Mucosa of descending colon (tissue), 3 donors: ENCODE measurements around the gene GNAT3. TPM values are rescaled to one million over a fixed set of nuclear protein-coding genes. Genes with fewer than 3 reads are reported as not detected.

Experiments
- ATAC-seq: fragments of 200-7000 bp; cut with Tn5 transposase; one replicate; pipeline ENCODE4 v1.9.1; 2020; ENCODE audit warnings: mild to moderate bottlenecking, moderate library complexity
- DNase-seq, 3 donors: peaks; one replicate each; pipeline ENCODE4 v3.0.0-alpha.2; 2020
- H3K36me3 ChIP-seq: fragments of 200-600 bp; one replicate; pipeline ENCODE4 v1.8.0; 2021; ENCODE audit warnings: low read depth, mild to moderate bottlenecking
- H3K4me1 ChIP-seq: fragments of 200-600 bp; one replicate; pipeline ENCODE4 v1.8.0; 2021; ENCODE audit warnings: low read depth, mild to moderate bottlenecking
- H3K4me3 ChIP-seq: fragments of 200-600 bp; one replicate; pipeline ENCODE4 v1.8.0; 2021; ENCODE audit warnings: mild to moderate bottlenecking
- H3K9me3 ChIP-seq: fragments of 200-600 bp; one replicate; pipeline ENCODE4 v1.8.0; 2021; ENCODE audit warnings: mild to moderate bottlenecking
- intact Hi-C, 2 donors: fragments of 100-400 bp; cut with DNase I in 1 of 2; cut with micrococcal nuclease in 1 of 2; formaldehyde crosslinking; loops; one replicate each; pipeline versions ENCODE4 v1.11.0 to v1.11.1; 2022; cut with DNase I, micrococcal nuclease
- total RNA-seq, 3 donors: library from RNA; stranded (reverse); fragmentation: NEBNext Ultra II Directional in 2 of 3; extraction: Animal tissue kit (Norgen Biotek cat#: 25700) in 2 of 3; gene quantifications; one replicate each; pipeline versions ENCODE4 v1.2.1 to v1.2.4, GENCODE V29; 2021 to 2023
- TF ChIP-seq, protein P1 (sequence below): fragments of 200-600 bp; IDR thresholded peaks from one replicate; pipeline ENCODE4 v1.8.0; 2022; ENCODE audit warnings: antibody characterized with exemption, mild to moderate bottlenecking
- donor health status: DM: no; HTN: no; CAD: no; lungs with moderate emphysema.
- donor health status: DM: no; HTN: no; CAD: no.
- donor health status: DM: no; HTN: yes; CAD: no.

GNAT3 gene
- total RNA-seq, 3 donors from 2014 or later: not detected

DNA sequence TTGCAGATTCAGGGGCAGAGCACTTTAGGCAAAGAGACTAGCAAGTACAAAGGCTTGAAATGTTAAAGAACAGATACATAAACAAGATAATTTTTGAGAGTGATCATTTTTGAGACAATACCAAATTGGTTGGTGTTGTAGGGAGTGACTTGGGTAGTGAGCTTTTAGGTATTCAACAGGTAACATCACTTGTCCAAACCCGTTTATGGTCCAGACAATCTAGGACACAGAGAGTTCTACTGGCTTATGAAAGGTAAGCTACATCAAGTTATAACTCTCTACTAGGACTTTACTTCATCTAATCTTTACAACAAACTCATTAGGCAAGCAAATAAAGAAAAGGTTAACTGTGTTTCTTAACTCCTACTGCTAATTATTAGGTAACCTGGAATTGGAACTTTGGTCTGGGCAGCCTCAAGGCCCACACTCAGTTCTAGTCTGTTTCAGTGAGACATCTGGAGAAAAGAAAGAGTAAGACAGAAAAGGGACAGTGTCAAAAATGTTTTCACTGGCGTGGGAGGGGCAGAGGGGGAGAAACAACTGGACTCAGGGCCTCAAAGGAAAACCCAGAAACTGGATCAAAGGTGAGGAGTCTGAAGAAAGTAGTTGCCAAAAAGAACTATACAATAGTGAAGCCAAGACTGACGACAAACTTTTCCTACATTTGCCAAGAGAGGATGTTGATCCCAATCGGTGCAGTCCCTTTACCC, 39.2 kb downstream of the GNAT3 start:
- Histone ChIP-seq H3K4me1 (no peaks in the 10 kb centered on the region), H3K36me3 (no peaks in the 10 kb centered on the region), H3K9me3 (no peaks in the 10 kb centered on the region), H3K4me3 (no peak overlapping the region)
- ATAC-seq: no peak
- intact Hi-C loops: no loop called here
- TF ChIP-seq, protein P1, sequence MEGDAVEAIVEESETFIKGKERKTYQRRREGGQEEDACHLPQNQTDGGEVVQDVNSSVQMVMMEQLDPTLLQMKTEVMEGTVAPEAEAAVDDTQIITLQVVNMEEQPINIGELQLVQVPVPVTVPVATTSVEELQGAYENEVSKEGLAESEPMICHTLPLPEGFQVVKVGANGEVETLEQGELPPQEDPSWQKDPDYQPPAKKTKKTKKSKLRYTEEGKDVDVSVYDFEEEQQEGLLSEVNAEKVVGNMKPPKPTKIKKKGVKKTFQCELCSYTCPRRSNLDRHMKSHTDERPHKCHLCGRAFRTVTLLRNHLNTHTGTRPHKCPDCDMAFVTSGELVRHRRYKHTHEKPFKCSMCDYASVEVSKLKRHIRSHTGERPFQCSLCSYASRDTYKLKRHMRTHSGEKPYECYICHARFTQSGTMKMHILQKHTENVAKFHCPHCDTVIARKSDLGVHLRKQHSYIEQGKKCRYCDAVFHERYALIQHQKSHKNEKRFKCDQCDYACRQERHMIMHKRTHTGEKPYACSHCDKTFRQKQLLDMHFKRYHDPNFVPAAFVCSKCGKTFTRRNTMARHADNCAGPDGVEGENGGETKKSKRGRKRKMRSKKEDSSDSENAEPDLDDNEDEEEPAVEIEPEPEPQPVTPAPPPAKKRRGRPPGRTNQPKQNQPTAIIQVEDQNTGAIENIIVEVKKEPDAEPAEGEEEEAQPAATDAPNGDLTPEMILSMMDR: no peak
- DNase-seq: no peak

DNA sequence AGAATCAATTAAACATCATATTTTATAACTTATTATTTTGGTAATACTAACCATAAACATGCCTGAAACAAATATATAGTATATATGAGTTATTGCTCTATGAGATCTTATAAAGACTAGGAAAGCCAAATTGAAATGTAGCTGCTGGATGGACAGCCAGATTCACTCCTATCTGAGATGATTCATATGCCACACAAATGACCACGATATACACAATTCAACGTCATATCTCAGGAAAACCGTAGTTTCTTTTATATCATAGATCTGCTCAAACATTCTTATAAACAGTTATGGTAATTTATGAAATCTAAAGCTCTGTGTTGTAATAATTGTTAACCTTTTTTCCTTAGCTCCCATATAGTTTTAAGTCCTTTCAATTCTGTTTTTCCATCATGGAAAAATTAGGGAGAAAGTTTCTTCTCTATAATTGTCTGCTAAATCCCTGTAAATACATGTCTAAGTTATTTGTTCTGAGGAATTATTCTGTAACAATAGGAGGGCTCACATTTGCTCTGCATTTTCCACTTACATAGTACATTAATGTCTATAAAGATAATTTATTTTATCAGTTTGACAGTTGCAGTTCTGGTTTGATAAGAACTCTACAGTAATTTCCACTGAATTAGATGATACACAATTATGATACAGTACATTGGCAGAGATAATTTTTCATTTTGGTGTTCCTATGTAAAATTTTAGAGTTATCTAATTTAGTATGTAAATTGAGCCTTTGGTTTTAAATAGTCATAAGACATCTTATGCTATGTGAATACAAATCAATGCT, 42.7 kb downstream of the GNAT3 start:
- H3K4me1 ChIP-seq: peaks cover 4% of the 10 kb centered on the region
- no peaks in the 10 kb centered on the region for H3K9me3 ChIP-seq
- DNase-seq (no peak), ATAC-seq (no peak)
- no peak overlapping the region for H3K4me3 ChIP-seq
- TF ChIP-seq, protein P1: no peak
- intact Hi-C loops: no loop called here
- no peaks in the 10 kb centered on the region for H3K36me3 ChIP-seq

DNA sequence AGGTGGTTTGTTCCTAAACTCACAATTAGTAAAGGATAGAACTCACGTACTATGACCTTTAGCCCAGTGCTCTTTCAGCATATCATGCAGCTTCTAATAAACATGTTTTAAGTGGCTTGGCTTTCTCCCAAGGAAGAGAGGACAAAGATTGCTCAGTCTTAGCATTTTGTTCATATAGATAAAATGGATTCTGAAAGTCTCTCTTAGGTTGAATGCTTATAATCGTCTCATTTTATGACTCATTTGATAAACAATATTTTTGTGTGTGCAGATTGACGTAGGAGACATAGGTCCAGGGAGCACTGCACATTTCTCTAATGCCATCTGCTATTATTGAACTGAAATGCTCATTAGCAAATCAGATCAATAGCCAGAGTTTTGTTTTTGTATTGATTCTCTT, 44.8 kb downstream of the GNAT3 start:
- ATAC-seq (peak; percentile 48), DNase-seq (no peak)
- TF ChIP-seq, protein P1: no peak
- Histone ChIP-seq H3K4me3 (no peak overlapping the region), H3K36me3 (no peaks in the 10 kb centered on the region), H3K9me3 (no peaks in the 10 kb centered on the region), H3K4me1 (peaks cover 4% of the 10 kb centered on the region)
- intact Hi-C loops: no loop called here

DNA sequence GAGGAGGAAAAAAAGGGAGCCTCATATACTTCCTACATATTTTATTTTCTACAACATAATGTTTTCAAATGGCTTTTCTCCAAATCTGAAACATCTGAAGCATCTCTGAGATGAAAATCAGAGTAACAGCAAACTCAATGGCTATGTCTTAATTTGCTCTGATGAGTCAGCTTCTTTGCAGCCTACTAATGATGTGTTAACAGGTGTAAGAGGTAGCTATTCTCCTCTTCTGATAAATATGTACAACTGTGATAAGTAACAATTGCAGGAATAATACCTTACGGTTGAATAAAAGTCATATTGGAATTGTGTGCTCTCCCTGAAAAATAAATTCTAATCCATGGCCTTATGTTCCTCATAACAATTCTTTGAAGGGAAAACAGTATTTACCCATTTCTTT, 45.2 kb downstream of the GNAT3 start:
- intact Hi-C loops: no loop called here
- DNase-seq (no peak), ATAC-seq (no peak)

DNA sequence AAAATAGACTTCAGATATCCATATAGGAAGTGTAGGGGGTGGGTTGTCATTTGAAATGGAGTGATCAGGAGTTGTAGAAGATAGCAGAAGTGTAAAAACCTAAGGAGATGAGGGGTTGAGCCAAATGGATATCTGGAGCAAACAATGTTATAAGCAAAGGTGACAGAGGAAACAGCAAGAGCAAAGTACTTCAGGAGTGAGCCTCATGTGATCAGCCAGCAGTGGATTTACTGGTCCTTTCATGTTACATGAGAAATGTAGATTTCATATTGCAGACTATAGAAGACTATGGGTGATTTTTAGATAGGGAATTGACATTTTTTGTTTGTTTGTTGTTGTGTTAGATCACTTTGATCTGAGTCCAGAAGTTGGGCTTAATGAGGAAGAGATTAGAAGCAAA, 47.7 kb downstream of the GNAT3 start:
- DNase-seq (no peak), ATAC-seq (no peak)
- H3K36me3 ChIP-seq: no peaks in the 10 kb centered on the region
- peaks cover 4% of the 10 kb centered on the region for H3K4me1 ChIP-seq
- intact Hi-C loops: no loop called here
- H3K9me3 ChIP-seq: no peaks in the 10 kb centered on the region
- no peak overlapping the region for H3K4me3 ChIP-seq
- TF ChIP-seq, protein P1: no peak

More for the DNA sequence above, 45.2 kb downstream of the GNAT3 start:
- TF ChIP-seq, protein P1: no peak
- H3K4me1 ChIP-seq: peaks cover 4% of the 10 kb centered on the region
- no peaks in the 10 kb centered on the region for H3K36me3 ChIP-seq
- no peak overlapping the region for H3K4me3 ChIP-seq
- H3K9me3 ChIP-seq: no peaks in the 10 kb centered on the region
